Calu3 (cell line): ENCODE measurements around the gene PIGR. TPM values are rescaled to one million over a fixed set of nuclear protein-coding genes. Genes with fewer than 3 reads are reported as not detected.

Experiments used
- BruUV-seq: library from RNA; stranded (reverse); fragments of 400-500 nt; replicated peaks from 2 replicates; lab custom pipeline; 2021; lab: Mats Ljungman, UMichigan
- CTCF ChIA-PET: fragments of 300-600 bp; sonication (Branson Sonifier 250); formaldehyde crosslinking; loops from one replicate; lab custom pipeline; 2022; ENCODE audit warnings: antibody characterized with exemption; lab: Charles Lee
- DNase-seq: peaks from one replicate; pipeline ENCODE4 v3.0.0; 2022
- H3K27ac Mint-ChIP-seq: one replicate; pipeline ENCODE4 v1.8.0; 2022; ENCODE audit warnings: mixed read lengths; ENCODE audit not compliant: unreplicated experiment
- H3K27me3 Mint-ChIP-seq: one replicate; pipeline ENCODE4 v1.8.0; 2022; ENCODE audit warnings: mixed read lengths; ENCODE audit not compliant: unreplicated experiment
- H3K36me3 Mint-ChIP-seq: one replicate; pipeline ENCODE4 v1.8.0; 2022; ENCODE audit warnings: mild to moderate bottlenecking, moderate library complexity, mixed read lengths; ENCODE audit not compliant: insufficient read depth, unreplicated experiment
- H3K4me1 Mint-ChIP-seq: one replicate; pipeline ENCODE4 v1.8.0; 2022; ENCODE audit warnings: mild to moderate bottlenecking, low read depth, mixed read lengths; ENCODE audit not compliant: unreplicated experiment
- H3K4me3 Mint-ChIP-seq: one replicate; pipeline ENCODE4 v1.8.0; 2022; ENCODE audit warnings: mild to moderate bottlenecking, low read depth, moderate library complexity, mixed read lengths; ENCODE audit not compliant: unreplicated experiment
- H3K9me3 Mint-ChIP-seq: one replicate; pipeline ENCODE4 v1.8.0; 2022; ENCODE audit warnings: low read depth, mixed read lengths; ENCODE audit not compliant: unreplicated experiment
- intact Hi-C: fragments of 100-400 bp; cut with micrococcal nuclease; formaldehyde crosslinking; loops from one replicate; pipeline ENCODE4 v1.10.0; 2022; ENCODE audit not compliant: unreplicated experiment
- total RNA-seq: library from RNA; stranded (reverse); gene quantifications from 2 replicates; pipeline ENCODE4 v1.2.3, GENCODE V29; 2022
- TF ChIP-seq, protein P1 (sequence below): fragments of 200-600 bp; IDR thresholded peaks from one replicate; pipeline ENCODE4 v1.8.0; 2022; ENCODE audit warnings: antibody characterized with exemption; ENCODE audit not compliant: unreplicated experiment

Gene PIGR
- total RNA-seq, 1 experiment from 2014 or later, result 367 TPM

DNA sequence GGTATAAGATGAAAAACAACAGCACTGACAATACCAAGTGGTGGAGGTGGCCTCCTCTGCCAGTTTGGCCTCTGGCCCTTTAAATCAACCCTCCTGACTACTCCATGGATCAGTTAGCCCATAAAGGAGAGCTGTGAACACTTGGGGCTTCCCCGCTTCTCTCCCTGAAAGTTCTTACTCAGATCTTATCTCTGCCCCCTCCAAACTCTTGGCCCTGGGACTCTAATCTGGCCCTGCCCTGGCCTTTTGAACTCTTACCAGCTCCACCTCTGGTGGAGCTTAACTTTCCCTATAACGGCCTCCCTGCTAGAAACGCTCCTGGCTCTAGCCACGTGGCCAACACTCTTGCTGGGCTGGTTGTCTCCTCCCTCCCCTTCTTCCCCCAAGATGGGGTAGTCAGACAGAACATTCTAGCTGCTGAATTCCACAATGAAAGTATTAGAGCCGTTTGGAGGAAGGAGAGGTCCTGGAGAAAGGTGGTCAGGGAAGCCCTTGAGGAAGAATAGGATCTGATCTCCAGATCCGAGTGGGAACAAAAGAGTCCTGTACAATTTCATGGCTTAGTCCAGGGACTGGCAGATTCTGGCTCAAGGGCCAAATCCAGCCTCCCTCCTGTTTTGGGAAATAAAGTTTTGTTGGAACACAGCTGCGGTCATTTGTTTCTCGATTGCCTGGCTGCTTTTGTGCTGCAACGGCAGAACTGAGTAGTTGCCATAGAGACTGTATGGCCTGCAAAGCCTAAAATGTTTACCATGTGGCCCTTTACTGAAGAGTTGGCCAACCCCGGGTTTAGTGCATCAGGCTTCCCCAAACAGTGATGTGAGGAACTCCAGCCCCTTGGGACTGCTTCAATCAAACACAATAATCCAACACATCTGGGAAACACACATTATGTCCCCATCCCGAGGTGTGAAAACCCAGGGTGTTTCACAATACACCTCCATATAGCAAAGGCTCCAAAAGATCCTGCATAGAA is 9.5 kb upstream of the PIGR start:
- H3K27me3 Mint-ChIP-seq, result no peaks in the 10 kb centered on the region
- no peak for DNase-seq
- no peaks in the 10 kb centered on the region for H3K9me3 Mint-ChIP-seq
- H3K4me3 Mint-ChIP-seq, result no peak overlapping the region
- peaks cover 16% of the 10 kb centered on the region for H3K36me3 Mint-ChIP-seq
- peak overlapping the region; percentile 72 for H3K27ac Mint-ChIP-seq
- intact Hi-C loops, result no loop called here
- no TSS peak for BruUV-seq
- TF ChIP-seq, protein P1, sequence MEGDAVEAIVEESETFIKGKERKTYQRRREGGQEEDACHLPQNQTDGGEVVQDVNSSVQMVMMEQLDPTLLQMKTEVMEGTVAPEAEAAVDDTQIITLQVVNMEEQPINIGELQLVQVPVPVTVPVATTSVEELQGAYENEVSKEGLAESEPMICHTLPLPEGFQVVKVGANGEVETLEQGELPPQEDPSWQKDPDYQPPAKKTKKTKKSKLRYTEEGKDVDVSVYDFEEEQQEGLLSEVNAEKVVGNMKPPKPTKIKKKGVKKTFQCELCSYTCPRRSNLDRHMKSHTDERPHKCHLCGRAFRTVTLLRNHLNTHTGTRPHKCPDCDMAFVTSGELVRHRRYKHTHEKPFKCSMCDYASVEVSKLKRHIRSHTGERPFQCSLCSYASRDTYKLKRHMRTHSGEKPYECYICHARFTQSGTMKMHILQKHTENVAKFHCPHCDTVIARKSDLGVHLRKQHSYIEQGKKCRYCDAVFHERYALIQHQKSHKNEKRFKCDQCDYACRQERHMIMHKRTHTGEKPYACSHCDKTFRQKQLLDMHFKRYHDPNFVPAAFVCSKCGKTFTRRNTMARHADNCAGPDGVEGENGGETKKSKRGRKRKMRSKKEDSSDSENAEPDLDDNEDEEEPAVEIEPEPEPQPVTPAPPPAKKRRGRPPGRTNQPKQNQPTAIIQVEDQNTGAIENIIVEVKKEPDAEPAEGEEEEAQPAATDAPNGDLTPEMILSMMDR, result no peak
- H3K4me1 Mint-ChIP-seq, result peaks cover 61% of the 10 kb centered on the region
- CTCF ChIA-PET, result interaction anchor here (0.7 to 2.7 kb wide), 4 partner anchors 22 to 111 kb away, joined by 3 to 8 read pairs (median 5); no protein-coding TSS in a partner anchor

DNA sequence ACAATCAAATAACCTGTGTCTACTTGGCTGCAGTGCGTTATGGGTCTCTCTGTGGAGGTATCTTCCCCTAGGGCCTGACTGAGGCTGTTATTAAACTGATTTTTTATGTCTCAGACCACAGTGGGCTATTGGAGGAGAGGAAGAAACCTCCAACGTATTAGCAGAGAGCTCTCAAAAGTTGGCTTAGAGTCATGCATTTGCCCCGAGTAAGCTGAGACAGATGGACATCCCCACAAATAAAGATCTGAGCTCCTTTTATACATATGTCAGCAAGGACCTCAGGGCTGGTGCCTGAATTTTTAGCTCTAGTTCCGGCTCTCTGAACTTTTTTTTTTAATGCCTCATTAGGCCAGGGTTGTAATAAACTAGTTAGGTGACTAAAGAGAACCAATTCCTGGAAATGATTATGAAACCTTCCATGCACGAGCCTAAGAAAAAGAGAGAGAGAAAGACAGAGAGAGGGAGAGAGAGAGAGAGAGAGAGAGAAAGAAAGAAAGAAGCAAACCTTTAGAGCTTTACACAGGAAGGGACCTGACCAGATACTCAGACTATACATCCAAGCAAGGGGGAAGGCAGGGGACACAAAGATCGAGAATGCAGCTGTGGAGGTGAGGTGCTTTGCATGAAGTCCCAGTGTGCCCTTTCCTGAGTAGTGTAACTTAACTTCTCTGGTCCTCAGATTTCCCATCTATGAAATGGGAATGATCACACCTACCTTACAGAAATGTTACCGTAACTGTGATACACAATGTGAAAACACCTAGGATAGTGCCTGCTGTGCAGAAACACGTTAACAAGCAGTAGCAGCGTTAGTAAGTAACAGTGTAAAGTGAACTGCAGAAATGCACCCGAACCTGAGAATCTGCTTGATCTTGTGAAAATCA is 8.4 kb upstream of the PIGR start:
- CTCF ChIA-PET, result interaction anchor here (0.7 to 2.7 kb wide), 12 partner anchors 9 to 152 kb away, joined by 3 to 13 read pairs (median 4); partner anchors contain the start of gene PIGR
- peak overlapping the region; percentile 70 for H3K27ac Mint-ChIP-seq
- no peaks in the 10 kb centered on the region for H3K9me3 Mint-ChIP-seq
- TF ChIP-seq, protein P1, result no peak
- no peak for DNase-seq
- no peak overlapping the region for H3K4me3 Mint-ChIP-seq
- peaks cover 68% of the 10 kb centered on the region for H3K4me1 Mint-ChIP-seq
- intact Hi-C loops, result loop anchor here (5.0 kb wide), 1 partner anchor 53 kb away; no protein-coding TSS in a partner anchor
- H3K36me3 Mint-ChIP-seq, result peaks cover 16% of the 10 kb centered on the region
- no peaks in the 10 kb centered on the region for H3K27me3 Mint-ChIP-seq
- no TSS peak for BruUV-seq

DNA sequence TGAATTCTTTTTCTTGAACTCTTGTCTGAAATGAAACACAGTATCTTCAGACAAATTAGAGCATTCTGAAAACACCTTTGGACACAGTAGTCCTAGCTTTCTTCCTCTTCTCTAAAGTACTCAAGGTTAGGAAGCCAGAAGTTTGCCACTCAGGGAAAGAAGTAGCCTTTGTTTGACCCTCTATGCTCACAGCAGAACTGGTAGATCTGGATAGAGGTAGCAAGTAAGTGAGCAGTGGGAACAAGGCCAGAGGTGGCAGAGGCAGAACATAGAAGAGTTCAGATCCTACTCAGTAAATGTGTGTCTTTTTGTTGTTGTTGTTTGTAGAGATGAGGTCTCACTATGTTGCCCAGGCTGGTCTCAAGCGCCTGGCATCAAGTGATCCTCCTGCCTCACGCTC is 7.4 kb upstream of the PIGR start:
- peak overlapping the region; percentile 70 for H3K27ac Mint-ChIP-seq

More for the DNA sequence above, 7.4 kb upstream of the PIGR start:
- DNase-seq, result no peak
- H3K4me1 Mint-ChIP-seq, result peaks cover 78% of the 10 kb centered on the region
- TF ChIP-seq, protein P1, result no peak
- intact Hi-C loops, result loop anchor here (5.0 kb wide), 1 partner anchor 54 kb away; no protein-coding TSS in a partner anchor
- CTCF ChIA-PET, result interaction anchor here (1.0 to 3.3 kb wide), 5 partner anchors 11 to 29 kb away, joined by 3 to 22 read pairs (median 8); no protein-coding TSS in a partner anchor
- no TSS peak for BruUV-seq
- H3K9me3 Mint-ChIP-seq, result no peaks in the 10 kb centered on the region
- H3K27me3 Mint-ChIP-seq, result no peaks in the 10 kb centered on the region
- peak overlapping the region; percentile 20 for H3K4me3 Mint-ChIP-seq
- H3K36me3 Mint-ChIP-seq, result peaks cover 16% of the 10 kb centered on the region
